Neural cell (in vitro differentiated cells): ENCODE results near the gene TBC1D24.

Experiments used
- EZH2 ChIP-seq: fragments of 200-600, 300-800 bp; shearing (Covaris generic), sonication (generic); IDR thresholded peaks from 2 replicates; pipeline ENCODE4 v1.6.1; 2014; ENCODE audit warnings: antibody characterized with exemption, low read length, borderline replicate concordance, mild to moderate bottlenecking; ENCODE audit not compliant: insufficient read depth, poor library complexity, severe bottlenecking
- MXI1 ChIP-seq: fragments of 450-650 bp; conservative IDR thresholded peaks from 2 replicates; pipeline ENCODE4 v1.6.1; 2014; ENCODE audit warnings: antibody characterized with exemption, mild to moderate bottlenecking; ENCODE audit not compliant: poor library complexity, severe bottlenecking
- SMC3 ChIP-seq: fragments of 450-650 bp; conservative IDR thresholded peaks from 2 replicates; pipeline ENCODE4 v1.6.1; 2014; ENCODE audit warnings: antibody characterized with exemption, mild to moderate bottlenecking, moderate library complexity; ENCODE audit not compliant: poor library complexity
- TF ChIP-seq, protein P1 (sequence below): fragments of 450-650 bp; IDR thresholded peaks from 2 replicates; pipeline ENCODE4 v1.5.1; 2014; ENCODE audit warnings: antibody characterized with exemption, mild to moderate bottlenecking, moderate library complexity; ENCODE audit not compliant: poor library complexity, severe bottlenecking
- TF ChIP-seq, protein P2 (sequence below): IDR thresholded peaks from 2 replicates; pipeline ENCODE4 v1.6.1; 2012; ENCODE audit warnings: borderline replicate concordance

DNA sequence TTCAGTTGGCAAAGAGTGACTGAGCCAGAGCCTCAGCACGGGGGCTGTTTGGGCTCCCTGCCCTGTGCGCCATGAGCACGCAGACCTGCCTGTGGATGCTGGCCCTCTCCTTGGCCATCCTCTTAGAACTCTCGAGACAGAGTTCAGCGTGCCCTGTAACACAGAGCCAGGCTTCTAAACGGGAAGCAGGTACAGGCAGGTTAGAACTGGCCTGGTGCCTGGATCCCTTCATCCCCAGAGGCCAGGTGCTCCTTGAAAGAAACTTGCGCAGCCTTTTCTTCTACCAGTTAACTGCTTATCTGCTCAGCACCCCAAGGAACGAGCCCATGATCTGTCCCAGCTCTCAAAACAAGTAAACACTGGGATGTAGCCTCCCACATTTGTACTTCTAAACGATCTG lies 38.8 kb upstream of the TBC1D24 start:
- TF ChIP-seq, protein P1, sequence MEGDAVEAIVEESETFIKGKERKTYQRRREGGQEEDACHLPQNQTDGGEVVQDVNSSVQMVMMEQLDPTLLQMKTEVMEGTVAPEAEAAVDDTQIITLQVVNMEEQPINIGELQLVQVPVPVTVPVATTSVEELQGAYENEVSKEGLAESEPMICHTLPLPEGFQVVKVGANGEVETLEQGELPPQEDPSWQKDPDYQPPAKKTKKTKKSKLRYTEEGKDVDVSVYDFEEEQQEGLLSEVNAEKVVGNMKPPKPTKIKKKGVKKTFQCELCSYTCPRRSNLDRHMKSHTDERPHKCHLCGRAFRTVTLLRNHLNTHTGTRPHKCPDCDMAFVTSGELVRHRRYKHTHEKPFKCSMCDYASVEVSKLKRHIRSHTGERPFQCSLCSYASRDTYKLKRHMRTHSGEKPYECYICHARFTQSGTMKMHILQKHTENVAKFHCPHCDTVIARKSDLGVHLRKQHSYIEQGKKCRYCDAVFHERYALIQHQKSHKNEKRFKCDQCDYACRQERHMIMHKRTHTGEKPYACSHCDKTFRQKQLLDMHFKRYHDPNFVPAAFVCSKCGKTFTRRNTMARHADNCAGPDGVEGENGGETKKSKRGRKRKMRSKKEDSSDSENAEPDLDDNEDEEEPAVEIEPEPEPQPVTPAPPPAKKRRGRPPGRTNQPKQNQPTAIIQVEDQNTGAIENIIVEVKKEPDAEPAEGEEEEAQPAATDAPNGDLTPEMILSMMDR: no peak
- TF ChIP-seq, protein P2, sequence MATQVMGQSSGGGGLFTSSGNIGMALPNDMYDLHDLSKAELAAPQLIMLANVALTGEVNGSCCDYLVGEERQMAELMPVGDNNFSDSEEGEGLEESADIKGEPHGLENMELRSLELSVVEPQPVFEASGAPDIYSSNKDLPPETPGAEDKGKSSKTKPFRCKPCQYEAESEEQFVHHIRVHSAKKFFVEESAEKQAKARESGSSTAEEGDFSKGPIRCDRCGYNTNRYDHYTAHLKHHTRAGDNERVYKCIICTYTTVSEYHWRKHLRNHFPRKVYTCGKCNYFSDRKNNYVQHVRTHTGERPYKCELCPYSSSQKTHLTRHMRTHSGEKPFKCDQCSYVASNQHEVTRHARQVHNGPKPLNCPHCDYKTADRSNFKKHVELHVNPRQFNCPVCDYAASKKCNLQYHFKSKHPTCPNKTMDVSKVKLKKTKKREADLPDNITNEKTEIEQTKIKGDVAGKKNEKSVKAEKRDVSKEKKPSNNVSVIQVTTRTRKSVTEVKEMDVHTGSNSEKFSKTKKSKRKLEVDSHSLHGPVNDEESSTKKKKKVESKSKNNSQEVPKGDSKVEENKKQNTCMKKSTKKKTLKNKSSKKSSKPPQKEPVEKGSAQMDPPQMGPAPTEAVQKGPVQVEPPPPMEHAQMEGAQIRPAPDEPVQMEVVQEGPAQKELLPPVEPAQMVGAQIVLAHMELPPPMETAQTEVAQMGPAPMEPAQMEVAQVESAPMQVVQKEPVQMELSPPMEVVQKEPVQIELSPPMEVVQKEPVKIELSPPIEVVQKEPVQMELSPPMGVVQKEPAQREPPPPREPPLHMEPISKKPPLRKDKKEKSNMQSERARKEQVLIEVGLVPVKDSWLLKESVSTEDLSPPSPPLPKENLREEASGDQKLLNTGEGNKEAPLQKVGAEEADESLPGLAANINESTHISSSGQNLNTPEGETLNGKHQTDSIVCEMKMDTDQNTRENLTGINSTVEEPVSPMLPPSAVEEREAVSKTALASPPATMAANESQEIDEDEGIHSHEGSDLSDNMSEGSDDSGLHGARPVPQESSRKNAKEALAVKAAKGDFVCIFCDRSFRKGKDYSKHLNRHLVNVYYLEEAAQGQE: no peak
- TF ChIP-seq MXI1 (no peak), SMC3 (no peak), EZH2 (no peak)
